NCI-H1092 (cell line): Measurements from ENCODE around the gene TOX2.

Source experiments
- DNase-seq: peaks from one replicate; lab custom pipeline; 2025; lab: John Stamatoyannopoulos, UW

TOX2 gene

DNA sequence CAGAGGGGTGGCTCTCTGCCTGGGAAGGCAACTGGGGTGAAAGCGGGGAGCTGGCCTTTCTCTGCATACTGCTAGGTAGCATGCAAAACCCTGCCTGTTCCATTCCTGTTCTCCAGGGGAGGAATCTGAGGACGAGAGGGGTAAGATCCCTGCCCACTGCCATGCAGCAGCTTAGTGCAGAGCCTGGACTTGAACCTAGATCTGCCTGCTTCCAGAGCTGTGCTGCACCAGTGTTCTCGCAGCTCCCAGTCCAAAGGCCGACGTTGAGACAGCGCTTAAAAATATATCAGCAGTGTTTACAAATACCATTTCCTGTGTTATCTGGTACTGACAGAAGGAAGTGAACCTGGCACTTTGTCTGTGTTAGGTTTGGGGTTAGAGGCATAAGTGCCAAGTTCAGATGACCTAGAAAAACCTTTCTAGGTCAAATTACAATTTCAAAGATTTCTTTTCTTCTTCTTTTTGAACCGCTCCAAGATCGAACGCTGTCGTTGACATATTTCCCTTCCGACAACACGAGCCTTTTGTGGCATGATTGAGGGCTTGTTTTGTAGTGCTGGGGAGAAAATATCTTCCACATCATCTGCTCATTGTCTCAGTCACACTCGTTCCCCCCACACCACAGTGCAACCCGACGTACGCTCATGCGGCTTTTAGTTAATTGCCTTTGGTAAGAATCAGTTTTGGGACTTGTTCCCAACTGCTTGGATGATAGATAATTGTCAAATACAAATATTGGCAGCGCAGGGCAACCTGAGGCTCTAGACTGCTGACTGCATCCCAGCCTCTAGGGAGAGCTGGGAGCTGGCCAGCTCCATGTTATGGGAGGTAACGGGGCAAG, 44.6 kb downstream of the TOX2 start:
- DNase-seq = peak; percentile 74

- DNase-seq = no peak
These were observed 45.2 kb downstream of the TOX2 start for GRCh38 chr20:43959920-43960227.

DNA sequence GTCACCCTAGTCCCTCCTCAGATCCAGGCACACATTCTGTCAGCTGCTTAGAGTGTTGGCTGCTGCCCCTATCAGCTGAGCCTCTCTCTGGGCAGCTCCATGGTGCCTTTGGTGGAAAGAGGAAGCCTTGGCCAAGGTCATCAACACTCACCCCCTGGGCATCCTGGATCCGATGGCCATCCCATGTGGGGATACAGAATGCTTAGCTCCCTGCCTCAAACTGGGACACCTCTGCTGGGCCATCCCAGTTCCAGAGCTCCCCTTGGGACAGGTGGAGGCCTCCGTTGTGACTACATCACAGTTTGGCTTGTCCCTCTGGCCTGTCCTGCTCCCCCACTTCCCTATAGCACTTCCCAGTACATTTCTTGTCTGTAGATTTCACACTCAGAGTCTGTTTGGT, 45.6 kb downstream of the TOX2 start:
- DNase-seq = no peak

DNA sequence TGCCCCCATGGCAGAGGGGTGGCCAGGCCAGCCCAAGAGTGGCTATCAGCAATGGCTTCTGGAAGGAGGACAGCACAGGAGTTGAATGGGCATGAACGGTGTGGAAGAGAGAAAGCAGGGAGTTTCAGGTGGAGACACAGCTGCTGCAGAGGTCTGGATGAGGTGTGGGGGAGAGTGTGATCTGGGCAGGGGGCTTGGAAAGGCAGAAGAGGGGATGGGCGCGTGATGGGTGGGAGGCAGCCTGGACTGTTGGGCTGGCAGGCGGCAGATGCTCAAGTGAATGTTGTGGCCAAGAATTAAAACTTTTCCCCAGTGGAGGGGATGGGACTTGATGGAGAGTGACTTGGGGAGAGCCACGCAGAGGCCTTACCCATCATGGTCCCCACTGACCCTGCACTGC, 46.5 kb downstream of the TOX2 start:
- DNase-seq = no peak

DNA sequence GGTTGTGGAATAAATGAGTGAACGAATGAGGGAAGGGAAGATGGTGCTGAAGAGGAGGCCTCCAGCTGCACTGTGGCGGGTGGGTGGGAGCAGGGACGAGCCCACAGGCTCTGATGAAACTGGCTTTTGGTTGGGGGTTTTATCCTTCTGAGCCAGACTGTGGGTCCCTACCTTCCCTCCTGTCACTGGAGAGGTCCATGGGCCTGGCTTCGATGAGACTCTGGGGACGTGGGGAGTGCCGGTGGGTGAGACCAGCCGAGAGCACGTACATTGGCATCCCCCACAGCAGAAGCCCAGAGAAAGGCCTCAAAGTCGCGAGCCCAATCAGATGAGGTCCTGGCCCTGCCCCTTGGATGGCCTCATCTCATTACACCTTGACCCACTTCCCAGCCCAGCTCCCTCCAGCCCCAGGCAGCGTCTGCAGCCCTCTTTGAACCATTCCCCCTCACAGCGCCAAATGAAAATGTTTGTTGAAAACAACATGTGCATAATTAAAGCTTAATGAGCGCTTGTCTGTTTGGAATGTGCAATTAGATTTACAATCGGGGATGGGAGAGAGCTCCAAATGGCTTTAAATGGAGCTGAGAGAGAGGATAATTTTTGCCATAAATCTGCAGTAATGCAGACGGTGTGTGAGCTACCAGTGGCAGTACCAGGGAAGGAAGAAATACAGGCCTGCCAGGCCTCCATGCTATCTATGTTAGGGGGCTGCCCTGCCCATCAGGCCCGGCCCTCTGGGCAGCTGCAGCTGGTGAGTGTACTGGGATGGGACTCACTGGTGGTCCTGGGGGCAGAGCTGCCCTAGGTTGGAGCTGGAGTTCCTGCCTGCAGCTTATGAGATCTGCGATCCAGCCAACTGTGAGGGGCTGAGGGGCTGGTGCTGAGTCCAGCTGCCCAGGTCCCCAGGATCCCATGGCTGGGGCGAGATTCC, 47.2 kb downstream of the TOX2 start:
- no peak for DNase-seq

DNA sequence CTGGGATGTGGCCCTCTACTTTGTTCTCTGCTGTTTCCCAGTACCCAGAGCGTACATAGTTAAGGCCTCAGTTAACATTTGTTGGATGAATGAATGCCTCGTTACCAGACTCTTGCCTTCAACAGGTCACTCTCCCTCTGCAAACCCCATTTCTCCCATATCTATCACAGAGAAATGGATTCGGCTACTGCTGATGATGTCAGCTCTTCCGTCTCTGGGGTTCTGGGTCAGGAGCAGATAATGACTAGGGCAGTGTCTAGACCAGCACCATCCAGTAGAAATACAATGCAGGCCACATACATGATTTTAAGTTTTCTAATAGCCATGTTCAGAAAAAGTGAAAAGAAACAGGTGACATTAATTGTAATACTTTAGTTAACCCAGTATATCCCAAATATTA, 47.9 kb downstream of the TOX2 start:
- no peak for DNase-seq

GRCh38 chr20:43963233-43963632, 48.6 kb downstream of the TOX2 start:
- no peak for DNase-seq

- DNase-seq = peak; percentile 51
These were observed 49.5 kb downstream of the TOX2 start for GRCh38 chr20:43963872-43964791.

GRCh38 chr20:43968341-43969000, 53.8 kb downstream of the TOX2 start:
- DNase-seq = no peak

DNA sequence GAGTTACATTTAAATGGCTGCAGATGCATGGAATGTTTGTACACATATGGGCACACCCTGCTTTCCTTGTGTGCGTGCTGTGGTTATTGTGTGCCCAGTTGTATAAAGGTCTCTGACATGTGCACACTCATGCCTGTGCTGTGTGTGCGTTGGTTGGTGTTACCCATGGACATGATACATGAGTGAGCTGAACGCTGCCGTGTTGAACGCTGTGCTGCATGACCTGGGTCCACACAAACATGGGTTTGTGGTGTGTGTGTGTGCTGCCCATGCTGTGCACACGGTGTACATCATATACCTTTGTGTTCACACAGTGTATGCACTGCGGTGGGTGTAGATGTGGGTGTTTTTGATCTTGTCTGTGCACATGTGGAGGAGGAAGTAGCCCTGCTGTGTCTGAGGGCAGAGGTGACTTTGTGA, 54.4 kb downstream of the TOX2 start:
- no peak for DNase-seq

- DNase-seq = no peak
These were observed 55.0 kb downstream of the TOX2 start for GRCh38 chr20:43969501-43970182.

DNA sequence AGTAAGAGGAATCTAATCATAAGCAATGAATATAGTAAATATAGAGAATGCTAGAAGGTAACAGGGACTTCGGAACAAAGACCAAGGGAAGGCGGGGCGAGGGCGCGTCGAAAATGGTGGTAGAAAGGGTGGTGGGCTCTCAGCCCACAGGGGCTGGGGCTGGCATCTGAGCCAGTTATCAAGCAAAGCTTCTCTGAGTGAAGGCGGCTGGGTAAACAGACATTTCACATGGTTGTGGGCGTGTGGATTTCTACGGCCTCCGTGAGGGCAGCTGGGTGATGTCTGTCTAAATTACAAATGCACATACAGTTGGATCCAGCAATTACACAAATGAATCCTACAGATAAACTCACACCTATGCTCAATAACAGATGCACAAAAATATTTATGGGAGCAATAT, 56.6 kb downstream of the TOX2 start:
- no peak for DNase-seq

DNA sequence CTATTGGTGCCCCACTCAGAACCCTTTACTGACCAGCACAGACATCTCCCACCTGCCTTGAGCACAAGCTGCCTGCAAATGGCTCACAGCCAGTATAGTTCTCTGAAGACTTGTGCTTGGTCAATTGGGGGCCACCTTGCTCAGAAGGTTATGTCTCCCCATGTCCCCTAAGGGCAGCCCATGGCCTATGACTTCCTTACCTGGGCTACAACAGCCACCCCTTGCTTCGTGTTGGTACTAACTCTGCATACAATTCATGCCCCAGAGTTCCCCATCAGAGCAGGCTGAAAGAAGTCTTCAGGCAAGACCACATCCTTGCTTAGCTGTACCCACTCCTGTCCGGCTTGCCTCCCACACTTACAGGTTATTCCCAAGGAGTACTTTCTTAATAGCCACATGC, 57.4 kb downstream of the TOX2 start:
- DNase-seq = no peak

DNA sequence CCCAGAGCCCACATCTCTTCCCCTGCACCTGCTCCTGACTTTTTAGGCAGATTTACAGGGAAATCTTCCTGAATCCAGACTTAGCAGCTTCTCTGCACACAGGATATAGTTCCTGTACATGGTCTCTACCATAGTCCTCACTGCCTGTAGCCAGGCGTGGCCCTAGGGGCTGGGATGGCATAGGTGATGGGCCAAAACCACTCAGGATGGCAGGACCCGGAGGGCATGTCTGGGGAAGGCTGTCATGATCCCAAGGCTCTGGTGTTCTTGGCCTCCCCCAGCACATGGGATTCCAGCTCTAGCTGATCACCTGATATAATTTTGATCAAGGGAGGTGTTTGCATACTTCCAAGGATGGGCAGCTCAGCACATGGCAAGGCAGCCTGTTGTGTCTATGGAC, 58.0 kb downstream of the TOX2 start:
- DNase-seq = no peak

GRCh38 chr20:43973231-43973630, 58.6 kb downstream of the TOX2 start:
- DNase-seq = no peak

DNA sequence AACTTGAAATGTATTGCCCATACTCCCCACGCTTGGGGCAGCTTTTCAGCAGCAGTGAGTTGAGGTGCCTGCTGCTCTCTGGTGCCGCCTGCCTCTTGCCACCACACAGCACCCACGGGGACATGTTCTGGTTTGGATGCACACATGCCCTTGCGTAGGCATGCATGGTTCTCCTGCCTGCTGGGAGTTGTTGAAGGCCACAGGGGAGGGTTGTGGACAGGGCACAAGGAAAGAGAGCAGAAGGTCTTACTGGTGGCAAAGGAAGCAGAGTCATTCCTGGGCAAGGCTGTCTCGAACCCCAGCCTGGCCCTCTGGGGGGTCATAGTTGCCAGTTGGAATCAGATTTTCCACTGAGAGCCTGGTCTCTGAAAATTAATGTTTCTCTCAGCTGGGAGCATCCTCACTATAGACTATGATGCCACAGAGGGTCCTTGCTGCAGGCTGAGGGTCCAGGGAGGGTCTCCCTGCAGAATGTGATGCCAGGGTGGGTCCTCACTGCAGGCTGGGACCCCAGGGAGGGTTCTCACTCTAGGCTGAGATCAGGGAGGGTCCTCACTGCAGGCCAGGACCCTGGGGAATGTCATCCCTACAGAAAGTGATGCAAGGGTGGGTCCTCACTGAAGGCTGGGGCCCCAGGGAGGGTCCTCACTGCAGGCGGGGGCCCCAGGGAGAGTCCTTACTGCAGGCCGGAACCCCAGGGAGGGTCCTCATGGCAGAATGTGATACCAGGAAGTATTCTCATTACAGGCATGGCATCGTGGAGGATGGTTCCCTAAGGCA, 59.2 kb downstream of the TOX2 start:
- no peak for DNase-seq

GRCh38 chr20:43974695-43975094, 60.0 kb downstream of the TOX2 start:
- DNase-seq = no peak

- DNase-seq = no peak
These were observed 60.6 kb downstream of the TOX2 start for GRCh38 chr20:43975096-43975768.

DNA sequence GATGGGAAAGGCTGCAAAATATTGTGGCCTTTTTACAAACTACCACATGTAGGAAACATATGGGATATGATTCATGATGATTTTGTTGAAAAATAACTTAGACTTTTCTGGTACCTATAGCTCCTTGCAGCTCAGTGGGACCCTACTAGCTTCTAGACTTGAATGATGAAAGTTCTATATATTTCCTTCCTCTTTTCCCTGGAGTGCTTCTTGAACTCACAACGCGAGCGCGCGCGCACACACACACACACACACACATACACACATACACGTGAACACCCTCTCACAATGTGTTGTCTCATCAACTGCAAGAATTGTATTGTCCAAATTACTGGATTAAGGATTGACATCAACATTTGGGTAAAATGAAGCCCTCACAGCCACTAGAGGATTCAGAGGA, 61.9 kb downstream of the TOX2 start:
- DNase-seq = no peak

- no peak for DNase-seq
These were observed 62.6 kb downstream of the TOX2 start for GRCh38 chr20:43977252-43977651.
